ENCODE data around the gene ASXL2. TPM values are rescaled to one million over a fixed set of nuclear protein-coding genes. Genes with fewer than 3 reads are reported as not detected.

ASXL2 gene
- total and polyA plus RNA-seq, 2 of the 13 experiments (the other 11 are each of a cell fraction or from before 2014, with no cell fraction given) = 12.1 to 19.2 TPM

- DNase-seq (ENCODE audit: low spot score) = no peak
- H3K4me1 ChIP-seq (ENCODE audit: insufficient read depth, low read length) = no peaks in the 10 kb centered on the region
- no peaks in the 10 kb centered on the region for H3K9me3 ChIP-seq (ENCODE audit: low read length)
- BruUV-seq (replicated peaks) = no TSS peak
- FAIRE-seq = no peak
- in situ Hi-C loops (cut with HindIII; ENCODE audit: extremely low pct_ligation_motif_present, low pct_unique_long_range_greater_than_20kb) (no loop called here), intact Hi-C loops (cut with micrococcal nuclease; ENCODE audit: unreplicated experiment) (no loop called here)
- ATAC-seq = no peak
- CTCF ChIA-PET (ENCODE audit: low intra/inter-chr PET ratio, low total read pairs) = no interaction called here
- POLR2A ChIA-PET = no interaction called here
- no peak overlapping the region for H3K9ac ChIP-seq (ENCODE audit: insufficient read depth, low read depth, low read length)
- H2AFZ ChIP-seq (ENCODE audit: low read length) = no peak overlapping the region
- H3K27ac ChIP-seq (ENCODE audit: extremely low read length, insufficient read depth, low read length) = no peak overlapping the region
- WGBS (ENCODE audit: low lambda C conversion rate) = 99% methylated on average over 4 of the region's 4 CpGs
- TF ChIP-seq MAFK (conservative IDR thresholded peaks at IDR 0.05 in 1 of 2, IDR thresholded peaks at IDR 0.05 in 1 of 2; ENCODE audit: low read length in 2 of 2) (peak; percentile 7 to 68; a peak in 2 of 4 replicates), MAFF (IDR thresholded peaks at IDR 0.05; ENCODE audit: low read depth, low read length) (peak; percentile 49; the same call in 1 of the 2 replicates), ZNF660 (CRISPR knock-in tag; IDR thresholded peaks at IDR 0.05; ENCODE audit: borderline replicate concordance, low read depth) (no peak)
- H3K4me3 ChIP-seq (replicated peaks in 1 of 3; ENCODE audit: insufficient read depth in 1 of 3, low read depth in 2 of 3, low read length in 3 of 3) = no peak overlapping the region
- H3K79me2 ChIP-seq (ENCODE audit: insufficient read depth, low read length) = no peaks in the 10 kb centered on the region
- no peaks in the 10 kb centered on the region for H3K27me3 ChIP-seq (ENCODE audit: control insufficient read depth in 1 of 2, insufficient read depth in 2 of 2, low read length in 2 of 2)
- H4K20me1 ChIP-seq (ENCODE audit: insufficient read depth, low read length) = no peaks in the 10 kb centered on the region
- no peak overlapping the region for H3K4me2 ChIP-seq (ENCODE audit: low read depth, low read length)
- H3K36me3 ChIP-seq (replicated peaks in 1 of 2; ENCODE audit: control insufficient read depth in 1 of 2, insufficient read depth in 2 of 2, low read length in 2 of 2) = peaks cover 15 to 37% of the 10 kb centered on the region in 2 experiments; a peak in 4 of 5 replicates
These were observed 106.2 kb downstream of the ASXL2 start for GRCh38 chr2:25772078-25772477.

GRCh38 chr2:25763575-25763974 is 114.7 kb downstream of the ASXL2 start:
- ChIA-PET POLR2A (no interaction called here), CTCF (ENCODE audit: low intra/inter-chr PET ratio, low total read pairs) (no interaction called here)
- H3K27ac ChIP-seq (ENCODE audit: extremely low read length, insufficient read depth, low read length) = no peak overlapping the region
- WGBS (ENCODE audit: low lambda C conversion rate) = 94% methylated on average over 1 of the region's 1 CpG
- BruUV-seq (replicated peaks) = no TSS peak
- H3K79me2 ChIP-seq (ENCODE audit: insufficient read depth, low read length) = no peaks in the 10 kb centered on the region
- intact Hi-C loops (cut with micrococcal nuclease; ENCODE audit: unreplicated experiment) (no loop called here), in situ Hi-C loops (cut with HindIII; ENCODE audit: extremely low pct_ligation_motif_present, low pct_unique_long_range_greater_than_20kb) (no loop called here)
- H3K27me3 ChIP-seq (ENCODE audit: control insufficient read depth in 1 of 2, insufficient read depth in 2 of 2, low read length in 2 of 2) = no peaks in the 10 kb centered on the region
- no peak overlapping the region for H2AFZ ChIP-seq (ENCODE audit: low read length)
- H3K4me1 ChIP-seq (ENCODE audit: insufficient read depth, low read length) = no peaks in the 10 kb centered on the region
- DNase-seq (ENCODE audit: low spot score) = no peak
- no peaks in the 10 kb centered on the region for H4K20me1 ChIP-seq (ENCODE audit: insufficient read depth, low read length)
- H3K36me3 ChIP-seq (replicated peaks in 1 of 2; ENCODE audit: control insufficient read depth in 1 of 2, insufficient read depth in 2 of 2, low read length in 2 of 2) = peaks cover 18 to 67% of the 10 kb centered on the region in 2 experiments
- no peak for ATAC-seq
- no peak overlapping the region for H3K4me2 ChIP-seq (ENCODE audit: low read depth, low read length)
- no peak overlapping the region for H3K9ac ChIP-seq (ENCODE audit: insufficient read depth, low read depth, low read length)
- TF ChIP-seq RBM22 (optimal IDR thresholded peaks at IDR 0.05; ENCODE audit: low read length) (peak; percentile 49), CENPBD1 (CRISPR knock-in tag; IDR thresholded peaks at IDR 0.05; ENCODE audit: borderline replicate concordance, low read depth) (no peak), CAMTA2 (CRISPR knock-in tag; IDR thresholded peaks at IDR 0.05; ENCODE audit: borderline replicate concordance) (no peak), NR2F2 (IDR thresholded peaks at IDR 0.05; ENCODE audit: borderline replicate concordance, low read depth) (no peak), ZSCAN29 (CRISPR knock-in tag; conservative IDR thresholded peaks at IDR 0.05) (no peak), TAF15 (IDR thresholded peaks at IDR 0.05; ENCODE audit: low read depth, low read length, poor library complexity, severe bottlenecking) (no peak), ZNF629 (CRISPR knock-in tag; conservative IDR thresholded peaks at IDR 0.05) (peak; percentile 66), BRD4 (CRISPR knock-in tag; IDR thresholded peaks at IDR 0.05) (no peak)
- no peak for FAIRE-seq
- no peak overlapping the region for H3K4me3 ChIP-seq (replicated peaks in 1 of 3; ENCODE audit: insufficient read depth in 1 of 3, low read depth in 2 of 3, low read length in 3 of 3)
- no peaks in the 10 kb centered on the region for H3K9me3 ChIP-seq (ENCODE audit: low read length)
